Daoy (cell line): Measurements from ENCODE around the gene LGALS3. TPM values are rescaled to one million over a fixed set of nuclear protein-coding genes. Genes with fewer than 3 reads are reported as not detected.

ENCODE experiments used
- DNase-seq: peaks from one replicate; pipeline ENCODE4 v3.0.0-alpha.2; 2015; ENCODE audit warnings: low read depth
- total RNA-seq: library from RNA; depleted of rRNA; stranded (reverse); fragments of >200 nt; shearing (Covaris generic); gene quantifications from 2 replicates; pipeline ENCODE4 v1.2.3, GENCODE V29; 2014

Gene LGALS3
- total RNA-seq, 1 experiment from 2014 or later, result 86.6 TPM

GRCh38 chr14:55114720-55115119 lies 14.3 kb upstream of the LGALS3 start:
- DNase-seq, result no peak

- no peak for DNase-seq
These were observed 13.6 kb upstream of the LGALS3 start for GRCh38 chr14:55115460-55115859.

GRCh38 chr14:55115861-55116245 lies 13.2 kb upstream of the LGALS3 start:
- DNase-seq, result no peak

- DNase-seq, result no peak
These were observed 12.6 kb upstream of the LGALS3 start for GRCh38 chr14:55116246-55117030.

- DNase-seq, result no peak
These were observed 11.1 kb upstream of the LGALS3 start for GRCh38 chr14:55117803-55118441.

- DNase-seq, result no peak
These were observed 10.3 kb upstream of the LGALS3 start for GRCh38 chr14:55118761-55119160.

- no peak for DNase-seq
These were observed 8.2 kb upstream of the LGALS3 start for GRCh38 chr14:55120571-55121495.

- no peak for DNase-seq
These were observed 7.2 kb upstream of the LGALS3 start for GRCh38 chr14:55121628-55122439.

GRCh38 chr14:55122440-55122986 lies 6.5 kb upstream of the LGALS3 start:
- DNase-seq, result no peak

GRCh38 chr14:55123101-55123500 lies 6.0 kb upstream of the LGALS3 start:
- DNase-seq, result peak; percentile 89

- peak; percentile 41 for DNase-seq
These were observed 5.0 kb upstream of the LGALS3 start for GRCh38 chr14:55123852-55124639.

GRCh38 chr14:55124774-55125386 lies 4.2 kb upstream of the LGALS3 start:
- DNase-seq, result no peak

GRCh38 chr14:55125403-55125802 lies 3.6 kb upstream of the LGALS3 start:
- no peak for DNase-seq

- no peak for DNase-seq
These were observed 3.0 kb upstream of the LGALS3 start for GRCh38 chr14:55126034-55126433.

GRCh38 chr14:55126932-55127459 lies 2.1 kb upstream of the LGALS3 start:
- no peak for DNase-seq

GRCh38 chr14:55127460-55127951 lies 1.5 kb upstream of the LGALS3 start:
- DNase-seq, result peak; percentile 48

- DNase-seq, result no peak
These were observed 516 bp upstream of the LGALS3 start for GRCh38 chr14:55128386-55129085.

GRCh38 chr14:55129428-55130195 lies 560 bp downstream of the LGALS3 start:
- peak; percentile 81 for DNase-seq
